ENCODE results near the gene CDK15. TPM values are rescaled to one million over a fixed set of nuclear protein-coding genes. Genes with fewer than 3 reads are reported as not detected.

Gene CDK15
- total and polyA plus RNA-seq, 2 experiments from 2014 or later = 0.27 TPM; not detected in 1

DNA sequence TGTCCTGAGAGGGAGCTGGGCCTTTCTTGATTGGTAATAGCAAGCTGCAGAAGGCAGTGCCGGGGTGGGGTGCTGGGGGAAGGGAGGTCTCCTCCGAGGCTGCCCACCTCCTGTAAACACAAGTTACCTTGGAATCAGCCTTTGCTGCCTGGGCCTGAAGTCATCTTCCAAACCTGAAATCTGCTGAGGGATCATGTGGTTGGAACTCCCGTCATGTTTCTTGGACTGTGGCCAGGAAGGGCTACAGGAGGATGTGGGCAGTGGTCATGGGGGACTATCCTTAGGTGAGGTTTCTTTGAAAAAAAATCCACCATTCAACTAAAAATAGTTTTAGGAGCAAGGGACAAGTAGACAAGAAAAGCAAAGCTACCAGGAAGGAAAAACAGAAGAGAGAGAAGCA is 74.2 kb downstream of the CDK15 start (continued):
- TF ChIP-seq CTCF (conservative IDR thresholded peaks at IDR 0.05; ENCODE audit: low read depth in 2 of 2) = no peak
- no peak for TF ChIP-seq POLR2AphosphoS5 (IDR thresholded peaks at IDR 0.05; ENCODE audit: low read depth)
- TF ChIP-seq STAT1 (IDR thresholded peaks at IDR 0.05; ENCODE audit: unreplicated experiment) = no peak

GRCh38 chr2:201880993-201881611 is 74.8 kb downstream of the CDK15 start:
- Histone ChIP-seq H3K36me3 (ENCODE audit: insufficient read depth) (no peaks in the 10 kb centered on the region), H4K20me1 (replicated peaks; ENCODE audit: insufficient read depth) (no peaks in the 10 kb centered on the region), H3K4me1 (ENCODE audit: insufficient read depth) (peaks cover 15% of the 10 kb centered on the region), H3K4me2 (no peak overlapping the region), H3F3A (replicated peaks; ENCODE audit: low read depth) (no peaks in the 10 kb centered on the region), H3K27ac (ENCODE audit: low read depth) (no peak overlapping the region), H3K79me2 (replicated peaks; ENCODE audit: insufficient read depth) (no peaks in the 10 kb centered on the region), H3K27me3 (ENCODE audit: insufficient read depth) (no peaks in the 10 kb centered on the region), H2AFZ (no peak overlapping the region; the same call in 1 of the 2 replicates), H3K4me3 (no peak overlapping the region), H3K9me2 (ENCODE audit: insufficient read depth) (no peaks in the 10 kb centered on the region)
- Mint-ChIP-seq H3K27ac (no peak overlapping the region; the same call in 1 of the 2 replicates), H3K4me1 (peaks cover 23% of the 10 kb centered on the region), H3K4me3 (no peak overlapping the region), H3K36me3 (ENCODE audit: low read depth) (no peaks in the 10 kb centered on the region), H3K27me3 (ENCODE audit: insufficient read depth, low read depth, poor library complexity) (peaks cover 6% of the 10 kb centered on the region), H3K9me3 (no peaks in the 10 kb centered on the region)
- no peak for ATAC-seq
- DNase-seq (ENCODE audit: low spot score) = no peak
- TF ChIP-seq EZH2phosphoT487 (IDR thresholded peaks at IDR 0.05; ENCODE audit: unreplicated experiment) (no peak), ZNF462 (CRISPR knock-in tag; IDR thresholded peaks at IDR 0.05) (no peak), NANOG (IDR thresholded peaks at IDR 0.05; ENCODE audit: borderline replicate concordance) (no peak), ZNF114 (CRISPR knock-in tag; IDR thresholded peaks at IDR 0.05) (no peak), JUNB (IDR thresholded peaks at IDR 0.05; ENCODE audit: unreplicated experiment) (no peak), CTCF (conservative IDR thresholded peaks at IDR 0.05; ENCODE audit: low read depth in 2 of 2) (no peak), CREB1 (CRISPR knock-in tag; IDR thresholded peaks at IDR 0.05; ENCODE audit: low read depth) (no peak), STAT1 (IDR thresholded peaks at IDR 0.05; ENCODE audit: unreplicated experiment) (no peak)
- TF ChIP-seq, protein P1, sequence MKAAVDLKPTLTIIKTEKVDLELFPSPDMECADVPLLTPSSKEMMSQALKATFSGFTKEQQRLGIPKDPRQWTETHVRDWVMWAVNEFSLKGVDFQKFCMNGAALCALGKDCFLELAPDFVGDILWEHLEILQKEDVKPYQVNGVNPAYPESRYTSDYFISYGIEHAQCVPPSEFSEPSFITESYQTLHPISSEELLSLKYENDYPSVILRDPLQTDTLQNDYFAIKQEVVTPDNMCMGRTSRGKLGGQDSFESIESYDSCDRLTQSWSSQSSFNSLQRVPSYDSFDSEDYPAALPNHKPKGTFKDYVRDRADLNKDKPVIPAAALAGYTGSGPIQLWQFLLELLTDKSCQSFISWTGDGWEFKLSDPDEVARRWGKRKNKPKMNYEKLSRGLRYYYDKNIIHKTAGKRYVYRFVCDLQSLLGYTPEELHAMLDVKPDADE (IDR thresholded peaks at IDR 0.05) = no peak
